HCT116 (cell line): ENCODE measurements around the gene PADI4. TPM values are rescaled to one million over a fixed set of nuclear protein-coding genes. Genes with fewer than 3 reads are reported as not detected.

ENCODE experiments used
- ATAC-seq: fragments of 200-7000 bp; cut with Tn5 transposase; 2 replicates; pipeline ENCODE4 v1.9.1; 2020; ENCODE audit warnings: mild to moderate bottlenecking, moderate library complexity
- BruUV-seq: library from RNA; stranded (reverse); fragments of 400-500 nt; replicated peaks from 2 replicates; lab custom pipeline; 2021; lab: Mats Ljungman, UMichigan
- CTCF ChIA-PET: fragments of 300-600 bp; sonication (Branson Sonifier 250); formaldehyde crosslinking; loops from one replicate; lab custom pipeline; 2021; ENCODE audit warnings: antibody characterized with exemption; lab: Charles Lee
- POLR2A ChIA-PET: fragments of 300-600, 350-600 bp; sonication (Branson Sonifier 250); formaldehyde crosslinking; loops from one replicate; lab custom pipeline; 2021; ENCODE audit warnings: antibody characterized with exemption; lab: Charles Lee
- RAD21 ChIA-PET, 2 experiments: fragments of 300-600 bp; sonication (Branson Sonifier 250); formaldehyde crosslinking; loops; one replicate each; lab custom pipeline; 2023; ENCODE audit warnings: low total read pairs in 2 of 2; ENCODE audit not compliant: uncharacterized antibody in 2 of 2, unreplicated experiment in 2 of 2, low non-redundant PET in 1 of 2; lab: Charles Lee
- DNase-seq: peaks from one replicate; pipeline ENCODE4 v3.0.0-alpha.2; 2010; ENCODE audit warnings: low read depth, low spot score
- H2AFZ ChIP-seq: fragments of 200-600 bp; shearing (Covaris generic), sonication (generic); 2 replicates; pipeline ENCODE4 v1.6.1; 2017; ENCODE audit warnings: low read depth, mixed run types, mixed read lengths, antibody characterized with exemption, low read length; ENCODE audit not compliant: poor library complexity, severe bottlenecking
- H3K27ac ChIP-seq: 2 replicates; pipeline ENCODE4 v1.5.1; 2012; ENCODE audit warnings: low read depth, low read length
- H3K27me3 ChIP-seq: fragments of 200-600 bp; sonication (generic); 2 replicates; pipeline ENCODE4 v1.6.1; 2016; ENCODE audit warnings: mixed run types, low read length, mixed read lengths; ENCODE audit not compliant: insufficient read depth
- H3K36me3 ChIP-seq, 2 experiments: fragments of 200-500 bp in 1 of 2; fragments of 200-600 bp in 1 of 2; sonication (Bioruptor generic) in 1 of 2; sonication (generic) in 1 of 2; 2 replicates each; pipeline versions ENCODE4 v1.5.1 to v1.6.1; 2014 to 2016; ENCODE audit warnings: low read length in 2 of 2, inconsistent platforms in 1 of 2, mixed read lengths in 1 of 2, mixed run types in 1 of 2; ENCODE audit not compliant: insufficient read depth in 2 of 2, control insufficient read depth in 1 of 2
- H3K4me1 ChIP-seq, 2 experiments: fragments of 200-600 bp in 1 of 2; sonication (generic) in 1 of 2; 2 replicates each; pipeline versions ENCODE4 v1.5.1 to v1.6.1; 2012 to 2017; ENCODE audit warnings: low read length in 2 of 2, inconsistent platforms in 1 of 2, mild to moderate bottlenecking in 1 of 2, mixed read lengths in 1 of 2, mixed run types in 1 of 2, moderate library complexity in 1 of 2; ENCODE audit not compliant: insufficient read depth in 2 of 2, control insufficient read depth in 1 of 2
- H3K4me2 ChIP-seq: fragments of 200-600 bp; sonication (generic); 2 replicates; pipeline ENCODE4 v1.6.1; 2017; ENCODE audit warnings: mixed run types, low read length, mixed read lengths
- H3K4me3 ChIP-seq, 2 experiments: fragments of 200-600 bp in 1 of 2; sonication (generic) in 1 of 2; replicated peaks in 1 of 2; 2 replicates each; pipeline ENCODE4 v1.5.1; 2011 to 2016; ENCODE audit warnings: low read length in 2 of 2, control low read depth in 1 of 2, low read depth in 1 of 2, mild to moderate bottlenecking in 1 of 2, mixed read lengths in 1 of 2, mixed run types in 1 of 2
- H3K79me2 ChIP-seq: fragments of 200-600 bp; sonication (generic); 2 replicates; pipeline ENCODE4 v1.6.1; 2017; ENCODE audit warnings: mild to moderate bottlenecking, mixed run types, low read length, moderate library complexity, mixed read lengths; ENCODE audit not compliant: insufficient read depth
- H3K9ac ChIP-seq: fragments of 200-600 bp; sonication (generic); 2 replicates; pipeline ENCODE4 v1.6.1; 2016; ENCODE audit warnings: low read length, mixed read lengths
- H3K9me2 ChIP-seq: fragments of 200-600 bp; sonication (generic), shearing (Covaris generic); 2 replicates; pipeline ENCODE4 v1.6.1; 2017; ENCODE audit warnings: mixed run types, mild to moderate bottlenecking, moderate library complexity; ENCODE audit not compliant: insufficient read depth
- H3K9me3 ChIP-seq, 2 experiments: fragments of 200-500 bp in 1 of 2; fragments of 200-600 bp in 1 of 2; sonication (Bioruptor generic) in 1 of 2; sonication (generic) in 1 of 2; 2 replicates each; pipeline ENCODE4 v1.6.1; 2014 to 2017; ENCODE audit warnings: low read length in 2 of 2, mixed read lengths in 2 of 2, inconsistent platforms in 1 of 2, low read depth in 1 of 2, mild to moderate bottlenecking in 1 of 2, mixed run types in 1 of 2, moderate library complexity in 1 of 2; ENCODE audit not compliant: control insufficient read depth in 1 of 2, insufficient read depth in 1 of 2
- H4K20me1 ChIP-seq: fragments of 200-600 bp; sonication (generic), shearing (Covaris generic); 2 replicates; pipeline ENCODE4 v1.6.1; 2017; ENCODE audit warnings: mixed run types, mild to moderate bottlenecking, moderate library complexity; ENCODE audit not compliant: insufficient read depth
- ATF3 ChIP-seq: IDR thresholded peaks from 2 replicates; pipeline ENCODE4 v1.6.1; 2012
- CBX3 ChIP-seq: IDR thresholded peaks from 2 replicates; pipeline ENCODE4 v1.6.1; 2012; ENCODE audit warnings: low read depth
- CEBPB ChIP-seq: IDR thresholded peaks from 2 replicates; pipeline ENCODE4 v1.6.1; 2012; ENCODE audit warnings: low read depth
- CTCF ChIP-seq, 3 experiments: fragments of 200-600 bp in 1 of 3; sonication (generic) in 1 of 3; IDR thresholded peaks in 2 of 3; conservative IDR thresholded peaks in 1 of 3; 2 replicates each; pipeline ENCODE4 v1.5.1; 2012 to 2017; ENCODE audit warnings: low read depth in 2 of 3, low read length in 2 of 3, antibody characterized with exemption in 1 of 3, borderline replicate concordance in 1 of 3, control low read depth in 1 of 3, mild to moderate bottlenecking in 1 of 3, mixed read lengths in 1 of 3, mixed run types in 1 of 3, moderate library complexity in 1 of 3; ENCODE audit not compliant: insufficient read depth in 1 of 3
- ELF1 ChIP-seq: IDR thresholded peaks from 2 replicates; pipeline ENCODE4 v1.6.1; 2012; ENCODE audit warnings: low read depth, borderline replicate concordance
- EZH2 ChIP-seq: fragments of 200-600 bp; sonication (generic); IDR thresholded peaks from 2 replicates; pipeline ENCODE4 v1.6.1; 2017; ENCODE audit warnings: antibody characterized with exemption, mixed run types
- EZH2phosphoT487 ChIP-seq: fragments of 200-600 bp; IDR thresholded peaks from 2 replicates; pipeline ENCODE4 v1.6.1; 2018; ENCODE audit warnings: antibody characterized with exemption, borderline replicate concordance
- FOSL1 ChIP-seq: IDR thresholded peaks from 2 replicates; pipeline ENCODE4 v1.6.1; 2012; ENCODE audit warnings: low read depth
- MAX ChIP-seq: IDR thresholded peaks from 2 replicates; pipeline ENCODE4 v1.6.1; 2012
- POLR2A ChIP-seq: IDR thresholded peaks from 2 replicates; pipeline ENCODE4 v1.7.0; 2011; ENCODE audit warnings: borderline replicate concordance; ENCODE audit not compliant: insufficient read depth, insufficient read length; ENCODE audit errors: extremely low read depth
- POLR2AphosphoS5 ChIP-seq: IDR thresholded peaks from 2 replicates; pipeline ENCODE4 v1.6.1; 2011; ENCODE audit warnings: mild to moderate bottlenecking, low read depth, low read length, moderate library complexity
- RAD21 ChIP-seq: IDR thresholded peaks from 2 replicates; pipeline ENCODE4 v1.6.1; 2012; ENCODE audit warnings: low read depth, mild to moderate bottlenecking
- REST ChIP-seq: IDR thresholded peaks from 2 replicates; pipeline ENCODE4 v1.6.1; 2012; ENCODE audit warnings: low read depth
- SP1 ChIP-seq: IDR thresholded peaks from 2 replicates; pipeline ENCODE4 v1.6.1; 2012; ENCODE audit warnings: low read depth
- SRF ChIP-seq: IDR thresholded peaks from 2 replicates; pipeline ENCODE4 v1.6.1; 2012; ENCODE audit warnings: low read depth
- TCF7L2 ChIP-seq: IDR thresholded peaks from 2 replicates; pipeline ENCODE4 v1.7.0; 2011; ENCODE audit warnings: borderline replicate concordance, inconsistent platforms; ENCODE audit not compliant: insufficient read depth, insufficient read length; ENCODE audit errors: extremely low read depth
- YY1 ChIP-seq: IDR thresholded peaks from 2 replicates; pipeline ENCODE4 v1.6.1; 2011; ENCODE audit warnings: low read length, low read depth, moderate library complexity, mild to moderate bottlenecking; ENCODE audit not compliant: insufficient replicate concordance; ENCODE audit errors: extremely low read depth
- ZBTB33 ChIP-seq: IDR thresholded peaks from 2 replicates; pipeline ENCODE4 v1.6.1; 2011; ENCODE audit warnings: mild to moderate bottlenecking, low read length, moderate library complexity; ENCODE audit not compliant: insufficient replicate concordance; ENCODE audit errors: extremely low read depth
- ZFX ChIP-seq: fragments of 450-650 bp; IDR thresholded peaks from 2 replicates; pipeline ENCODE4 v1.6.1; 2017
- intact Hi-C: fragments of 100-400 bp; cut with micrococcal nuclease; formaldehyde crosslinking; loops from 2 replicates; pipeline ENCODE4 v1.10.0; 2022
- total RNA-seq: library from RNA; stranded (reverse); gene quantifications from one replicate; pipeline ENCODE4 v1.2.1, GENCODE V29; 2021; ENCODE audit not compliant: unreplicated experiment

Gene PADI4
- total RNA-seq, 1 experiment from 2014 or later = 0.44 TPM

GRCh38 chr1:17397910-17398695 is 90.1 kb downstream of the PADI4 start:
- Histone ChIP-seq H4K20me1 (no peaks in the 10 kb centered on the region), H3K9me2 (no peaks in the 10 kb centered on the region), H3K36me3 (no peaks in the 10 kb centered on the region), H3K9ac (no peak overlapping the region), H2AFZ (no peak overlapping the region), H3K27me3 (0 out of 2 replicates have a peak, but pooled peaks cover 3% of the 10 kb centered on the region), H3K79me2 (no peaks in the 10 kb centered on the region), H3K4me1 (no peaks in the 10 kb centered on the region), H3K27ac (no peak overlapping the region), H3K9me3 (no peaks in the 10 kb centered on the region), H3K4me3 (no peak overlapping the region), H3K4me2 (no peak overlapping the region)
- CTCF ChIA-PET = no interaction called here
- RAD21 ChIA-PET = interaction anchor here in 1 of 2 experiments (0.6 kb wide), 1 partner anchor 139 kb away, joined by 4 read pairs; no protein-coding TSS in a partner anchor
- BruUV-seq = no TSS peak
- POLR2A ChIA-PET = no interaction called here
- no peak for DNase-seq
- no peak for ATAC-seq
- intact Hi-C loops = no loop called here
- TF ChIP-seq MAX = no peak
- TF ChIP-seq CBX3 = no peak
- TF ChIP-seq CEBPB = no peak
- no peak for TF ChIP-seq ELF1
- TF ChIP-seq SP1 = no peak
- TF ChIP-seq EZH2phosphoT487 = no peak
- TF ChIP-seq ATF3 = no peak
- TF ChIP-seq ZFX = no peak
- TF ChIP-seq RAD21 = no peak
- no peak for TF ChIP-seq POLR2AphosphoS5
- no peak for TF ChIP-seq SRF
- TF ChIP-seq ZBTB33 = no peak
- TF ChIP-seq FOSL1 = no peak
- no peak for TF ChIP-seq POLR2A
- TF ChIP-seq CTCF (IDR thresholded peaks at IDR 0.05 in 2 of 3, conservative IDR thresholded peaks at IDR 0.05 in 1 of 3; ENCODE audit: borderline replicate concordance in 1 of 3, insufficient read depth in 1 of 3, low read depth in 2 of 3, low read length in 2 of 3) = no peak
- no peak for TF ChIP-seq TCF7L2
- no peak for TF ChIP-seq REST
- no peak for TF ChIP-seq EZH2
- TF ChIP-seq YY1 = no peak
